NCI-H510A treated with DMSO at 0.1 percent for 48 hours (cell line): ENCODE results near the gene KCTD19.

Experiments used
- DNase-seq: peaks from one replicate; lab custom pipeline; 2025; lab: John Stamatoyannopoulos, UW

Gene KCTD19

DNA sequence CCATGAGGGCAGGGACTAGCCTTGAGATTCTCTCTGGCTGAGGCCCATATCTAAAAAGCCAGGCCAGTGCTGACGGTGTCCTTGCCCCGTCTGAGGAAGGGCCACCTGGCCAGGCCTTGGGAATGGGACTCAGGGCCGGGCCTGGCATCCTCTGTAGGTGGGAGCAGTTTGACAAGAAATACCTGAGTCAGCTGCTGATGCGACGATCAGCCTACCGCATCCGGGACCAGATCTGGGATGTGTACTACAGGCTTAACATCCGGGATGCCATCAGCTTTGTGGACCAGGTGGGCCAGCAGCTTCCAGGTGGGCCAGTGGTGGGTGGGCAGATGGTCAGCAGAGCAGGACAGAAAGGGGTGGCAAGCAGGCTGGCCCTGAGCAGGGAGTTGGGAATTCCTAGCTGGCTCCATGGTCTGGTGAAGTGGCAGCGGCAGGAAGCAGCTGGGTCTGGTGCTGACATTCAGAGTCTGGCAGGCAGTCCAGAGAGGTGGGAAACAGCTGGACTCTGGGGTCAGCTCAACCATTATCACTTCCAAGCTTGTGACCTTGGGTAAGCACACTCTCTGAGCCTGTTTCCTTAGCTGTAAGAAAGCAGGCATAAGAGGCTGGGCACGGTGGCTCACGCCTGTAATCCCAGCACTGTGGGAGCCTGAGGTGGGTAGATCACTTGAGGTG lies 68.2 kb downstream of the KCTD19 start:
- no peak for DNase-seq

DNA sequence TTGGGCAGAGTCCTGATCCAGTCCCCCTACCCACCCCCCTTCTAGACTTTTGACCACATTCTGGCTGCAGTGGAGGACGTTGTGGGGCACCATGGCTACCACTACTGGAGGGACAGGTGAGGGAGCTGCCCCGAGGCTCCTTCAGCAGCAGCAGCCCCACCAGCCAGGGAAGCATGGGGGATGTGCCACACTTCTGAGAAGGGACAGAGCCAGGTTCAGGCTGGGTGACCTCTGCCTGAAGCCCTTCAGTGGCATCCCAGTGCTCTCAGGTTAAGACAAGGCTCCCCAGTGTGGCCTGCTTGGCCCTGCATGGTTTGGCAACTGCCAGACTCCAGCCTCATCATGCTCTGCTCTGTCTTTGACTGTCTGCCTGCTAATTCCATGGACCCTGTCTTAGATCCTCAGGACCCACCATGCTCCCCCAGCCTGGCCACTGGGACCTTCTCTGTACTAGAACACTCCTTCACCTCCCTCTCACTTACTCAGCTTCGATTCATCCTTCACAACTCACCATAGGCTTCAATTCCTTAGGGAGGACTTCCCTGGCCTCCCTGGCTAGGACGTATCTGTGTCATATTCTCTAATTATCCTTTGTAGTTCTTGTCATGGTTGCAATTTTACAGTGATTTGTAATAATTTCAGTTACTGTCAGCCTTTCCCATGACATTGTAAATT lies 68.9 kb downstream of the KCTD19 start:
- no peak for DNase-seq

DNA sequence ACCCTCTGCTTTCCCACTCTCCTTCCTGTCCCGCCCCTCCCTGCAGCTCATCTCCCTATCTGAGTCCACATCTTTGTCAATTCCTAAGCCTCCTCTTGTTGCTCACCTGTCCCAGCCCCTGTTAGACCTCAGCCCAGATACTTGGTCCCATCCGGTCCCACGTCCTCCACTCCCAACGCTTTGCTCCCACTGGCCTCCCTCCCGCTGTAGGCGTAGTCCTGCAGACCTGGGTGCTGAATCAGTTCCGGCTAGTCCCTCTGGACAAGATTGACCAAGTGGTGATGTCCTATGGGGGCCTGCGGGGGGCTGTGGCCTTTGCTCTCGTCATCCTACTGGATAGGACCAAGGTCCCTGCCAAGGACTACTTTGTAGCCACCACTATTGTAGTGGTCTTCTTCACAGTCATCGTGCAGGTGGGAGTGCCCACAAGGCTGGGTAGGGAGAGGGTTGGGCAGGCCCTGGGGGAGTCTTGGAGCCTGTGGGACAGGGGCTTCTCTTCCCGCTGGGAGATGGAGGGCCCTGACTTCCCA lies 69.8 kb downstream of the KCTD19 start:
- no peak for DNase-seq

DNA sequence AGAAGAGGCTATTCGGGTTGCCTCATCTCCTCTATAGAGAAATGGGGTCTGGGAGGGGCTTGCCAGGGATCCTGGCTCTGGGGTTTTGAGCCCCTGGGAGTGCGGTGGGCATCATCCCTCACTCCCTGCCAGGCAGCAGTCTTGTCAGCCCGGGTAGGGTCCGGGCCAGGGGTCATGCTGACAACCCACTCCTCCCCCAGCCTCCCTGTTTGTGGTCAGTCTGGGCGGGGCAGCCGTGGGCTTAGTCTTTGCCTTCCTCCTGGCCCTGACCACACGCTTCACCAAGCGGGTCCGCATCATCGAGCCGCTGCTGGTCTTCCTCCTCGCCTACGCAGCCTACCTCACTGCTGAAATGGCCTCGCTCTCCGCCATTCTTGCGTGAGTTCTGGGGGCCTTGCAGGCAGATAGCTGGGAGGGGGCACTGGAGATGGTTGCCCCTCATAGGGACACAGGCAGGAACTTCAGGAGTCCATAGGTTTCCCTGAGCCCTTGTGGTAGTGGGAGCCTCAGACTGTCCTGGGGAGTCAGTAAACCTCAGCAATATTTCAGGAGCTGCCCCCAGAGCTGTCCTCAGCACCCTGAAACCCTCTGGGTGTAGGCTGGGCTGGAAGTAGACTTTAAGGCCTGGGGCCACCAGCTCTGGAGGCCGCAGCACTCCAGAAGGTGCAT lies 70.9 kb downstream of the KCTD19 start:
- DNase-seq = no peak

DNA sequence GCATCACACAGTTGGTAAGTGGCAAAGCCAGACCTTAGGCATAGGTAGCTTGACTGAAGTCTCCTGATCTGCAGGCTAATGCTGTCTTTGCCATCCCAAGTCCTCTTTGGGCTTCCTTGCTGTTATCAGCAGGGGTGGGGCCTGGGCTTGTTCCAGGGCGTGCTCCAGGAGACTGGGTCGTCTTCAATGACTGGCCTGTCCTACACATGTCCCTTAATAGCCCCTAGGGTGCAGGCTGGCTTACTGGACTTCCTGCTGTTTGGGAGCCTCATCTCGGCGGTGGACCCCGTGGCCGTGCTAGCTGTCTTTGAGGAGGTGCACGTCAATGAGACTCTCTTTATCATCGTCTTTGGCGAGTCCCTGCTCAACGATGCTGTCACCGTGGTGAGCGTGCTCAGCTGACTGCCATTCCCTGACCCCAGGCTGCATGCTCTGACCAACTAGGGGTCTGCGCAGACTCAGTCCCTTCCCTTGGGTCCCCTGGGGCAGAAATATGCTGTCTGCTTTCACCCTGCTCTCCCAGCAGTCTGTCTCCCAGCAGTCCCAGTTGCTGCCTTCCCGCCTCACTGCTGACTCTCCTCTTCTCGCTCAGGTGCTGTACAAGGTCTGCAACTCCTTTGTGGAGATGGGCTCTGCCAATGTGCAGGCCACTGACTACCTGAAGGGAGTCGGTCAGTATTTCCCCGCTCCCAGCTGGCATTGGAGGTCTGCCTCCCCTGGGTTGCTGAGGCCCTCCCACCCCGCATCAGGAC lies 71.6 kb downstream of the KCTD19 start:
- DNase-seq = no peak

DNA sequence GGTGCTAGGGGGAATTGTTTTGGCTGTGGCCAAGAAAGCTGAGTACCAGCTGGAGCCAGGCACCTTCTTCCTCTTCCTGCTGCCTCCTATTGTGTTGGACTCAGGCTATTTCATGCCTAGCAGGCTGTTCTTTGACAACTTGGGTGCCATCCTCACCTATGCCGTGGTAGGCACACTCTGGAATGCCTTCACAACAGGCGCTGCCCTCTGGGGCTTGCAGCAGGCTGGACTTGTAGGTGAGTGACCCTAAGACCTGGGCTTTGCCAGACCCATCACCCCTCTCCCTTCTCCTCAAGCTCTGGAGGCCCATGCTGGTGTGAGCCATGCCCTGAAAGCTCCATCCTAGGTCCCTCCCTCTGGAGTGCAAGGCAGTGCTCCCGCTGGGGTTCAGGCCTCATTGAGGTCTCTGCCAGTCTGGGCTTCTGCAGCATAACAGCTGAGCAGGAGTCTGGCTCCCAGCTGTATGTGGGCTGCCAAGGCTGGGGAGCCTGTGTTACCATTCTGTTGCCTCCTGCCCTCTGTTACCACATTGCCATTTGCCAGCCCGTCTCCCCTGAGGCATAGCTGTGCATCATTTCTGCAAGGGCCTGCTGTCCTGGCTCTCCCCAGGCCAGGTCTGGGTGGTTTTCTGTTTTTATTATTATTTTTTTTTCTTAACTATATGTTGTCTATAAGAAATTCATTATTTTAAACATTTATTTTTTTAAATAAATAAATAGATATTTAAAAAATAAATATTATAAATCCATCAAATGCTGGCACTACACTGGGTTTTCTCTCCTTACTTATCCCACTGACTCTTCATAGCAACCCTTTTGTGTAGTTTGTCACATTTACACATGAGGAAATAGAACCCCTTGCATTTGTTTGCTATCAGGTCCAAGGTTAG lies 73.7 kb downstream of the KCTD19 start:
- no peak for DNase-seq

DNA sequence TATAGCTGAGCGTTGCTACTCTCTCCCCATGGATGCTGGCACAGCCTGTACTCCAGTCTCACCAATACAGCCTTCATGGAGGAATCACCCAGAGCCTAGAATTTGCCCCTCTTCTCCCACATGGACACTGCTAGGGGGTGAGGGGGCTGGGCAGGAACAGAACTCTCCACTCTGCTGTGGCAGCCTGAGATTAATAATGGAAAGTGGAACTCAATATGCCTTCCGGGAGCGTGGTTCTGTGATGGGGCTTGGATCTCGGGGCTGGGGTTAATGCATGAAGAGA lies 76.6 kb downstream of the KCTD19 start:
- no peak for DNase-seq

DNA sequence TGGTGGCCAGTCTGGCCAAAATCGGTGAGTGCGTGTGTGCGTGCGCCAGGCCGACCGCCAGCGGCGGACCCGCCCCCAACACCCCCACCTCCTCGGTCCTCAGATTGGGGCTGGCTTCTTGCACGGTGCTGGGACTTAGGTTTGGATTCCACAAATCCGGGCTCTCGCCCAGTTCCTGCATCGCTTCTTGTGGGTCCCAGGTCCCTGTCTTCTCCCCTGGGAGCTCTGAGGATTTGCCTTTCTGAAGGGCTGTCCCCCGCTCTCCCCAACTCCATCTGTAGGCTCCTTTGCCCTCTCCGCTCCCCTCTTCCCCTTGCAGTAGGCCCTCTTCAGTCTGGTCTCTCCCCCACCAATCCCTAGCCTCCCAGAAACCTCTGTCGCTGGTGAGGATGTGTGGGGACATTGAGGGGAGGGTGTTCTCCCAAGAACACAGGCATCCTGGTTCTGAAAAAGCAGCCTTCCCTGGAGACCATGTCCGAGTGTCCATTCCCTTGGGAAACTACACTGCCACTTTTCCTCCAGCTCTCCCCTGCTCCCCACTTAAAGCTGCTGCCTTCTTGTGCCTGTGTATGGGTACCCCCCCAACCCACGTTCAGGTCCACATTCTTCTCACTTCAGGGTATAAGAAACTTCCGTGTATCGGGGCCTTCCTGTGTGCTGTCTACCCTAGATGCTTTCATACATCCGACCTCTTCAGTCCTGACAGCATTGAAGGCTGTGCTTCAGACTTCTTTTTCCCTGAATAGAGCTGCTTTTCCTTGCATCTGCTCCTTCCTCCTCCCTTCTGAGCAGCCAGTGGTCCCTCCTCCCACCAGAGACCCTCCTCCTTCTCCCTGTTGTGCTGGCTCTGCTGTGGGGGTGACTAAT lies 77.1 kb downstream of the KCTD19 start:
- DNase-seq = no peak

DNA sequence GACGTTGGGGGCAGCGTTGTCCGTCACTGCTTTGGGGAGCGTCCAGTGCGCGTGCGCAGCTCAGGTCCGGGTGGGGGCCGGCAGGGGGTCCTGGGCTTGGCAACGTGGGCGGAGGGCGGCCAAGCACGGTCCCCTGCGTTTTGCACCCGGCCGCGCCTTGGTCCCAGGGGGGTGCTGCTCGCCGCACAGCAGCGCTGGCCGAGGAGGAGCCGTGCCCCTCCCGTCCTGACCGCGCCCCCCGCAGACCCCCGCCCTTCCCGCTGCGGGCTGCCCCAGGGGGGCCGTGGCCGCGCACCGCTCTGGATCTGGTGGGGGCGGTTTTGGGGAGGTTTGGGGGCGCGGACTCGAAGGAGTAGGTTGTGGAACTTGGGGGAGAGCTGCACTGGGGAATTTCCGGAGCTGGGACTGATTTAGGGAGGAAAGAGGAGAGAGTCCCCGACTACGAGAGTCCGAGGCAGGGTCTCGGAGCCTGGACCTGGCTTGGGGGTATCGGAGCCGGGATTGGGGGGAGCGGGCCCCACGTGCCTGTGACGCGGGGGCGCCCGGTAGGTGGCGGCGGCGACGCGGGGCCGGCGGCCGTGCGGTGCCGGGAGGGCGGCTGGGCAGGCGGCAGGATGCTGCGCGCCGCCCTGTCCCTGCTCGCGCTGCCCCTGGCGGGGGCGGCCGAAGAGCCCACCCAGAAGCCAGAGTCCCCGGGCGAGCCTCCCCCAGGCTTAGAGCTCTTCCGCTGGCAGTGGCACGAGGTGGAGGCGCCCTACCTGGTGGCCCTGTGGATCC lies 78.0 kb downstream of the KCTD19 start, which contains the start of gene SLC9A5:
SLC9A5 (plus strand) TSS at position 579 of the 777 bp plus-strand sequence; CDS start at position 615, 36 bp downstream.
- DNase-seq = peak; percentile 5

DNA sequence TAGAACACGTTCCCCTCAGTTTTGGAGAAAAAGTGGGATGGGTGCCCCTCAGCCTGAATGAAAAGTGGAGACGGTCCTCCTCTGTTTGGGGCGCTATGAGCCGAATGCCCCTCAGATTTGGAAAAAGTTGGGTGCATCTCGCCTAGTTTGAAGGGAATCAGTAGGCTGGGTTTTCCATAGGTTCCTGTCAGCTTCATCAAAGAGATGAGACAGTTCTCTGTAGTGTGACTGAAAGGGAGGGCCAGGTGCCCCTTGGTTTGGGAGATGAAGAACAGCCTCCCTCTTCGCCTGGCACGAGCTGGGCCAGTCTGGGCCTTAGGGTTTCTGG lies 78.5 kb downstream of the KCTD19 start:
- no peak for DNase-seq

DNA sequence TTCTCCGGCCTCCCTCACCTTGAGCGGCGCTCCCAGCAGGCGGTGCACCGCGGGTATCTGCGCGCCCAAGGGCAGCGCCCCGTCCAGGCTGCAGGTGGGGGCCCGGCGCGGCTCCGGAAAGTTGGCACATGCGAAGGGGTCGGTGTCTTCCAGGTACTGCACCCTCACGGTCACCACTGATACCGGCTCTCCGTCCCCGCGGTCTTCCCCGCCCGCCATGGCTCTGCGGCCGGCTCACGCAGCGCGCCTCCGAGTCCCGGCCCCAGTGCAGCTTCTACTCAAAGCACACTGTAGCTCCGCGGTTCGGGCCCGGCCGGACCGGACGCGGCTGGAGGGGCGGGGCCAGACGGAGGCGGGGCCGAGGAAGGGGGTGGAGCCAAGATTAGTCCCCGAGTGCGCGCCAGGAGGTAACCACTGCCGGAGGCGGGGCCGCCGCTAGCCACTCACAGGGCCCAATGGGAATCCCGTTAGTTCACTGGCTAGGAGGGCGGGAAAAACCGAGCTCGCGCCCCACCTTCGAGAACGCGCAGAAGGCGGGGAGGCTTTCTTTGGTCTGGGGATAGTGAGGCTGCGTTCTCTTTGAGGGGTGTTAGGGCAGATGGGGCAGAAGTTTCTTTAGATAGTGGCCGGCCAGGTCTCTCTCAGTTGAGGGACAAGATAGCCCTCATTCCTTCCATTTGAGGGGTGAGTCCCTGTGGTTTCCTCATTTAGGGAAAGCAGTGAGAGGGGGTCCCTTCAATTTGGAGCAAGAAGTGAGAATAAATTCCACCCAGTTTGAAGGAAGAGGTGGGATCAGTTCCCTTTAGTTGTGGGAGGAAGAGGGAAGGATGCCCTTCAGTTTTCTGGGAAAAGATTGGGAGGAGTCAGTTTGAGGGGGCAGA lies 79.1 kb downstream of the KCTD19 start, which contains the start of gene FHOD1:
FHOD1 (minus strand) TSS at position 290 of the 881 bp plus-strand sequence; CDS start at position 219, 71 bp downstream.
- DNase-seq = peak; percentile 82

DNA sequence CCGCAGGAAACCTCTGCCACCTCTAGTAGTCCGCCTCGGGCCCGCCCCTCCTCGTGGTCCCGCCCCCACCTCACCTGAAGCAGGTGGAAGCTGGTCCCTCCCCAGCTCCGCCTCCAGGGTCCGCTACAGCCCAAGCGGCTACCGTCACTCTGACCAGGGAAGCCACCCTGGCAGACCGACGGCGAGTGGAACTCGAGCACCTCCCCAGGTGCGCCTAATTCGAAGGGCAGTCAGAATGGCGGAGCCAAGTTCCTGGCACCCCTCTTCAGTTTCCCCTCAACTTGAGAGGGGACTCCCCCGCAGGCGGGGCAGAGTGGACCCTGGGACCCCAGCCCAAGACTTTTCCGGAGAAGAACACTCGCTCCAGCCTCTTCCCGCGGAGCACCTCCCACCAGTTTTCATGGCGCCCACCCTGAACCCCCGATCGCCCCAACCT lies 79.8 kb downstream of the KCTD19 start:
- peak; percentile 86 for DNase-seq

DNA sequence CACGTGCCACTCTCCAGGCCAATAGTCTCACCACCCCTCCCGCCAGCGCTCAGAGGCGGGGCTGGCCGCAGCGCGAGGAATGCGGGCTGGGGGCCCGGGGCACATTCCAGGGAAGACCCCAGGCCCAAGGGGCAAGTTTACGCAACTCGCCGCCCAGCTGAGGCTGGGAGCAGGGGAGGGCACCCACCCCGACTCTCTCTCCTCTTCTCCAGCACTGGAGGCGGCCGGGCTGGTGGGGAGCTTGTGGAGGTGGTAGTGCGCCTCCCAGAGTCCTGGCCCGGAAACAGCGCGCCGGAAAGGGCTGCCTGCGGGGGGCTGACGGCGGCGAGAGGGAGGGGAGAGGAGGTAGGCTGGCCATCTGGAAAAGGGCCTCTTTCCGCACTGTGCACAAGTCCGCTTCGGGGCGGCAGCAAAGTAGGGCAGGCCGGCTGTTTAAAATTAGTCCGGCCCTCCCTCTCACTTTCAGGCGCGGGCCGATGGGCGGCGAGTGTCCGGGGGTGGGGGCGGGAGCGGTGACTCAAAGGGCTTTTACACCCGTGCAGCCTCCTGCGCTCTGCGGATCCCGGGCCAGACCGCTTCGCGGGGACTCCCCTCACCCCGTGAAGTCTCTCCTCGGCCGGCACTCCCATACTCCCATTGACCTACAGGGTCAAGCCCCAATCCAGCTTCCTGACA lies 80.3 kb downstream of the KCTD19 start:
- peak; percentile 35 for DNase-seq

DNA sequence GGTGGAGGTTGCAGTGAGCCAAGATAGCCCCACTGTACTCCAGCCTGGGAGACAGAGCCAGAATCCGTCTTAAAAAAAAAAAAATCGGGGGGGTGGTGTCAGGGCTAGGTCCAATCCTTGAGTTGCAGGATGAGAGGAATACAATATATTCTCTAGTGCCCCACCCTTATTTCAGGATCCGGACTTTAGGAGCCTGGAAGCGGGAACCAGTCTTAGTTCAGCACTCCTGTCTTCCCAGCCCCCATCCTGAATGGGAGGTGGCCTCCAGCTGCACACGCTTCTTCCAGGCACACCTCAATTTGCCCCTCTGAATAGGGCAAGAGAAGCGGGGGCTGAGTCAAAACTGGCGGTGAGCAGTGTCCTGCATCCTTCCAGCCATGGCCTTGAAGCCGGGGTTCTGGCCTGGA lies 80.9 kb downstream of the KCTD19 start:
- no peak for DNase-seq

DNA sequence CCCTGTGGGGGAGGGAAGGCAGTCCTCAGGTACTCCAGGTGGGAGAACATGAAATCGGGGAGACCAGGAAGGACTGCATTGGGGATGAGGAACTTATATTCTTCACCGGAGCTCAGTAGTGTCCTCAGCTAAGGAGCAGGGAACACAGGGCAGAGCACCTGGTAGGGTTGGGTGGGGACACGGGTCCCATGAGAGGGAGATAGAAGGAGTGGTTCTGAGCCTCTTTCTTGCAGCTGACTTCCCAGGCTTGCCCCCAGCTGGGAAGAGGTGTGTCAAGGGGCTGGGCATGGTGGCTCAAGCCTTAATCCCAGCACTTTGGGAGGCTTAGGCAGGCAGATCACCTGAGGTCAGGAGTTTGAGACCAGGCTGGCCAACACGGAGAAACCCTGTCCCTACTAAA lies 81.4 kb downstream of the KCTD19 start:
- DNase-seq = no peak

DNA sequence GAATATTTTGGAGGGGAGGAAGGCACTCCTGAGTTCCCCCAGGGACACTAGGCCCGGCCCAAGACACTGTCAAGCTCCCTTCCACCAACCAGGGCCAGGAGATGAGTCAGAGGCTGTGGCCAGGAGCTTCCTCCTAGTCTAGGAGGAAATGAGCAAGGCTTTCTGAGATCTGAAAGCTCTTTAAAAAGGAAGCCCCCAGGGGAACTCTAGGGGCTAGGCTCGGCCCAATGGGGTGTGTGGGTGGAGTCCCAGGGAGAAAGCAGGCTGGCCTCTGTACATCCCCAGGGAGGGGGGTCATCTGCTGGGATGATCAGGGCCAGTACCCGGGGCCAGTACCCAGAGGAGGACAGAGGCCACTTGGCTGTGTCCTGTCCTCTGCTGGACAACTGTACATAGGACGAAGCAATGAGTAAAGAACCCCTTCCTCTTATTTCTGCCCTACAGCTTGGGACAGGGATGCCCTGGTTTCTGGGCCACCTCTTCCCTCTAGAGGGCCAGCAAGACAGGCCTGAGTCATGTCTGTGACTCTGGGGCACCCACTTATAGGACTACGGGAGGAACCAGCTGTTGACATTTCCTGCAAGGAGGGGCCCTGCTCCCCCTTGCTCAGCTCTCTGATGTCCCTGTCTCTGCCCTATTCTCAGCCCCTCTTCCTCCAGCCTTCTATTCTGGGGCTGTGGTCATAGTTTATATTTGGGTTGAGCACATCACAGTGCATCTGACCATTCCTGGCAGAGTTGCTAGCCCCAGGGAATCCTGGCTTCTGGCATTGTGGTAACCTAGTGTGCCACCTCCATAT lies 82.0 kb downstream of the KCTD19 start:
- no peak for DNase-seq

DNA sequence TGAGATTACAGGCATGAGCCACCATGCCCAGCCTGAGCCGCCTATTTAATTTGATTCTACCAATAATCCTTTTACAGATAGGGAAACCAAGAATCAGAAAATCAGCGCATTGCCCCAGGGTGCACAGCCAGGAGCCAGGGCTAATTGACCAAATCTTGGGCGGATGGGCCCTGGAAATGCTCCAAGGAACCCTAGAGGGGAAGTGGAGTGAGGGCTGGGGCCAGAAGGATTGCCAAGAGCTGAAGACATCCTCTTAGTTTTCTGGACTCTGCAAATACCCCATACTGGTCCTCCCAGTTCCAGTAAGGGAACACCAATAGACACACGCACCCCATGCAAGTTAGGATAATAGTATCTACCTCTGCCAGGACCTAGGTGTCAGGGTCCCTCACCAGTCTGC lies 83.1 kb downstream of the KCTD19 start:
- no peak for DNase-seq
